ENCODE measurements around the gene PADI2.

Gene PADI2

DNA sequence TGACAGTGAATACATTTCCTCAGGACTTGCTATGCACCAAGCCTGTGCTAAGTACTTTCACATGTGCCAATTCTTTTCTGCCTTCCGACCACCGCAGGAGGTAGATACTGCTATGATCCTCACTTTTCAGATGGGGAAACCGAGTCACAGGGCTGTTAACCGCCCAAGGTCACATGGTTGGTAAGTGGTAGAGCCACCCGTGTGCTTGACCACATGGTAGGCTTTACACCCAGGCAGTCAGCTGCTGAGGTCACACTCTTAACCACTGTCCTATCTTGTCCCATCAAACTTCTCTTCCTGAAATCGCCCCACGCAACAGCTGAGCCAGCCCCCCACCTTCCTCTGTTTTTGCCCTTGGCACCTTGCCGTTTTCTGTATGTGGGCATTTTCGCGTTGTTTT, 34.5 kb downstream of the PADI2 start:
- H3K27ac ChIP-seq (ENCODE audit: low read depth, low read length) = no peak overlapping the region
- no peak overlapping the region for H3K4me2 ChIP-seq (ENCODE audit: low read length)
- H3K79me1 ChIP-seq (ENCODE audit: low read length) = no peaks in the 10 kb centered on the region
- no peak overlapping the region for H3K56ac ChIP-seq (ENCODE audit: low read length)
- DNase-seq = no peak
- no peak overlapping the region for H4K8ac ChIP-seq (ENCODE audit: low read depth, low read length)
- H4K5ac ChIP-seq (ENCODE audit: low read length) = no peak overlapping the region
- H3K4me3 ChIP-seq (ENCODE audit: low read length) = no peak overlapping the region
- H3K79me2 ChIP-seq (ENCODE audit: control insufficient read depth, insufficient read depth, low read length) = no peaks in the 10 kb centered on the region
- H2AK5ac ChIP-seq (ENCODE audit: low read length) = no peak overlapping the region
- no peak overlapping the region for H2BK120ac ChIP-seq (ENCODE audit: low read depth, low read length)
- no peak overlapping the region for H3K4ac ChIP-seq (ENCODE audit: low read depth, low read length)
- H3K36me3 ChIP-seq (ENCODE audit: control insufficient read depth, insufficient read depth, low read length) = no peaks in the 10 kb centered on the region
- H2BK5ac ChIP-seq (ENCODE audit: low read length) = no peak overlapping the region
- no CpG with 5 or more reads among the region's 10 CpGs for WGBS (ENCODE audit: extremely low coverage, insufficient coverage, low lambda C conversion rate)
- H3K27me3 ChIP-seq (ENCODE audit: insufficient read depth, low read length, poor library complexity) = no peaks in the 10 kb centered on the region
- H3K4me1 ChIP-seq (ENCODE audit: control insufficient read depth, low read depth, low read length) = no peaks in the 10 kb centered on the region
- H2BK15ac ChIP-seq (replicated peaks; ENCODE audit: low read depth) = no peak overlapping the region
- no peak overlapping the region for H3K23ac ChIP-seq (ENCODE audit: low read length)
- H3K9ac ChIP-seq (ENCODE audit: low read length) = no peak overlapping the region
- H3K18ac ChIP-seq (ENCODE audit: low read length) = no peak overlapping the region

GRCh38 chr1:17082761-17083160, 36.5 kb downstream of the PADI2 start:
- H3K23ac ChIP-seq (ENCODE audit: low read length) = no peak overlapping the region

GRCh38 chr1:17081439-17081838, 37.8 kb downstream of the PADI2 start:
- Histone ChIP-seq H3K79me1 (ENCODE audit: low read length) (no peaks in the 10 kb centered on the region), H3K4me1 (ENCODE audit: control insufficient read depth, low read depth, low read length) (no peaks in the 10 kb centered on the region), H2BK5ac (ENCODE audit: low read length) (no peak overlapping the region), H3K9ac (ENCODE audit: low read length) (no peak overlapping the region), H3K4me2 (ENCODE audit: low read length) (no peak overlapping the region), H3K4me3 (ENCODE audit: low read length) (no peak overlapping the region), H3K27me3 (ENCODE audit: insufficient read depth, low read length, poor library complexity) (no peaks in the 10 kb centered on the region), H3K23ac (ENCODE audit: low read length) (no peak overlapping the region), H2BK15ac (replicated peaks; ENCODE audit: low read depth) (no peak overlapping the region), H3K36me3 (ENCODE audit: control insufficient read depth, insufficient read depth, low read length) (no peaks in the 10 kb centered on the region), H3K4ac (ENCODE audit: low read depth, low read length) (no peak overlapping the region), H3K56ac (ENCODE audit: low read length) (no peak overlapping the region), H4K5ac (ENCODE audit: low read length) (no peak overlapping the region), H3K18ac (ENCODE audit: low read length) (no peak overlapping the region), H2AK5ac (ENCODE audit: low read length) (no peak overlapping the region), H2BK120ac (ENCODE audit: low read depth, low read length) (no peak overlapping the region), H4K8ac (ENCODE audit: low read depth, low read length) (no peak overlapping the region), H3K79me2 (ENCODE audit: control insufficient read depth, insufficient read depth, low read length) (no peaks in the 10 kb centered on the region), H3K27ac (ENCODE audit: low read depth, low read length) (no peak overlapping the region)
- no peak for DNase-seq
- no CpG with 5 or more reads among the region's 2 CpGs for WGBS (ENCODE audit: extremely low coverage, insufficient coverage, low lambda C conversion rate)

More at GRCh38 chr1:17082761-17083160, 36.5 kb downstream of the PADI2 start:
- Histone ChIP-seq H3K56ac (ENCODE audit: low read length) (no peak overlapping the region), H2BK5ac (ENCODE audit: low read length) (no peak overlapping the region), H3K27ac (ENCODE audit: low read depth, low read length) (no peak overlapping the region), H2BK15ac (replicated peaks; ENCODE audit: low read depth) (no peak overlapping the region), H3K36me3 (ENCODE audit: control insufficient read depth, insufficient read depth, low read length) (no peaks in the 10 kb centered on the region), H4K8ac (ENCODE audit: low read depth, low read length) (no peak overlapping the region), H3K4ac (ENCODE audit: low read depth, low read length) (no peak overlapping the region), H3K79me1 (ENCODE audit: low read length) (no peaks in the 10 kb centered on the region), H4K5ac (ENCODE audit: low read length) (no peak overlapping the region), H3K4me3 (ENCODE audit: low read length) (no peak overlapping the region), H3K18ac (ENCODE audit: low read length) (no peak overlapping the region), H3K27me3 (ENCODE audit: insufficient read depth, low read length, poor library complexity) (no peaks in the 10 kb centered on the region), H3K9ac (ENCODE audit: low read length) (no peak overlapping the region), H3K4me1 (ENCODE audit: control insufficient read depth, low read depth, low read length) (no peaks in the 10 kb centered on the region), H2AK5ac (ENCODE audit: low read length) (no peak overlapping the region), H2BK120ac (ENCODE audit: low read depth, low read length) (no peak overlapping the region), H3K4me2 (ENCODE audit: low read length) (no peak overlapping the region), H3K79me2 (ENCODE audit: control insufficient read depth, insufficient read depth, low read length) (no peaks in the 10 kb centered on the region)
- no peak for DNase-seq
- no CpG with 5 or more reads among the region's 3 CpGs for WGBS (ENCODE audit: extremely low coverage, insufficient coverage, low lambda C conversion rate)

DNA sequence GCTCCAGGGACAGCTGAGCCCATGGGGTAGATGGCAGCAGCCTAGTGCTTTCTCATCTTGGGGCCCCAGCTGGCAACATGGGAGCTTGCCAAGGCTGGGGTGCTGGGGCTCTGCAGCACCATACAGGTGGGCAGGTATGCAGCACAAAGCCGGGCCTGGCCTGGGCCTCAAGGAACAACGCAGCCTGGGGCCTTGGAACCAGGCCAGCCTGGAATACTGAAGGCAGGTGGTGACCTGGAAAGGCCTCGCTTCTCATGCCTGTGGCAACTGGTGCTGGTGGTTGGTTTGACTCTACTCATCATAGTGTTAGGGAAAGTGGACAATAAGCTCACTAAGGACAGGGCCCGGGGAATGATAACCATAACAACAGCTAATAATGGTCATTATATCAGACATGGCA, 38.4 kb downstream of the PADI2 start:
- DNase-seq = no peak
- Histone ChIP-seq H3K23ac (ENCODE audit: low read length) (no peak overlapping the region), H3K18ac (ENCODE audit: low read length) (no peak overlapping the region), H3K27me3 (ENCODE audit: insufficient read depth, low read length, poor library complexity) (no peaks in the 10 kb centered on the region), H3K27ac (ENCODE audit: low read depth, low read length) (no peak overlapping the region), H3K56ac (ENCODE audit: low read length) (no peak overlapping the region), H2BK5ac (ENCODE audit: low read length) (no peak overlapping the region), H3K4me1 (ENCODE audit: control insufficient read depth, low read depth, low read length) (no peaks in the 10 kb centered on the region), H2AK5ac (ENCODE audit: low read length) (no peak overlapping the region), H2BK15ac (replicated peaks; ENCODE audit: low read depth) (no peak overlapping the region), H3K9ac (ENCODE audit: low read length) (no peak overlapping the region), H3K4me2 (ENCODE audit: low read length) (no peak overlapping the region), H2BK120ac (ENCODE audit: low read depth, low read length) (no peak overlapping the region), H3K36me3 (ENCODE audit: control insufficient read depth, insufficient read depth, low read length) (no peaks in the 10 kb centered on the region), H3K4ac (ENCODE audit: low read depth, low read length) (no peak overlapping the region), H4K5ac (ENCODE audit: low read length) (no peak overlapping the region), H3K4me3 (ENCODE audit: low read length) (no peak overlapping the region), H3K79me2 (ENCODE audit: control insufficient read depth, insufficient read depth, low read length) (no peaks in the 10 kb centered on the region), H4K8ac (ENCODE audit: low read depth, low read length) (no peak overlapping the region), H3K79me1 (ENCODE audit: low read length) (no peaks in the 10 kb centered on the region)
- WGBS (ENCODE audit: extremely low coverage, insufficient coverage, low lambda C conversion rate) = no CpG with 5 or more reads among the region's 4 CpGs

GRCh38 chr1:17080085-17080759, 39.0 kb downstream of the PADI2 start:
- Histone ChIP-seq H3K4me2 (ENCODE audit: low read length) (no peak overlapping the region), H3K18ac (ENCODE audit: low read length) (no peak overlapping the region), H4K8ac (ENCODE audit: low read depth, low read length) (no peak overlapping the region), H2BK120ac (ENCODE audit: low read depth, low read length) (no peak overlapping the region), H2BK15ac (replicated peaks; ENCODE audit: low read depth) (no peak overlapping the region), H3K4ac (ENCODE audit: low read depth, low read length) (no peak overlapping the region), H3K36me3 (ENCODE audit: control insufficient read depth, insufficient read depth, low read length) (no peaks in the 10 kb centered on the region), H2AK5ac (ENCODE audit: low read length) (no peak overlapping the region), H3K9ac (ENCODE audit: low read length) (no peak overlapping the region), H3K79me2 (ENCODE audit: control insufficient read depth, insufficient read depth, low read length) (no peaks in the 10 kb centered on the region), H2BK5ac (ENCODE audit: low read length) (no peak overlapping the region), H3K27me3 (ENCODE audit: insufficient read depth, low read length, poor library complexity) (no peaks in the 10 kb centered on the region), H3K56ac (ENCODE audit: low read length) (no peak overlapping the region), H3K4me1 (ENCODE audit: control insufficient read depth, low read depth, low read length) (no peaks in the 10 kb centered on the region), H3K27ac (ENCODE audit: low read depth, low read length) (no peak overlapping the region), H3K4me3 (ENCODE audit: low read length) (no peak overlapping the region), H3K79me1 (ENCODE audit: low read length) (no peaks in the 10 kb centered on the region), H4K5ac (ENCODE audit: low read length) (no peak overlapping the region), H3K23ac (ENCODE audit: low read length) (no peak overlapping the region)
- DNase-seq = no peak
- WGBS (ENCODE audit: extremely low coverage, insufficient coverage, low lambda C conversion rate) = no CpG with 5 or more reads among the region's 8 CpGs

All from mesendoderm (in vitro differentiated cells).